Gastroesophageal sphincter (tissue), 3 donors: ENCODE results near the gene PEX1.
"Not testable (repeated sequence)": the region's sequence is repeated elsewhere in the genome, so short reads cannot be mapped to it uniquely, and the experiment has no call there.

Experiments
- POLR2A ChIP-seq, 2 donors: fragments of 450-650 bp; IDR thresholded peaks; one replicate each; pipeline ENCODE4 v1.6.1; 2017; ENCODE audit warnings: antibody characterized with exemption in 2 of 2, mild to moderate bottlenecking in 2 of 2, moderate library complexity in 1 of 2
- TF ChIP-seq, protein P1 (sequence below), 4 experiments: fragments of 200-600 bp in 2 of 4; fragments of 450-650 bp in 2 of 4; sonication (generic) in 1 of 4; IDR thresholded peaks; one replicate each; pipeline ENCODE4 v1.5.1; 2017 to 2019; ENCODE audit warnings: antibody characterized with exemption in 4 of 4, mild to moderate bottlenecking in 2 of 4, moderate library complexity in 2 of 4

DNA sequence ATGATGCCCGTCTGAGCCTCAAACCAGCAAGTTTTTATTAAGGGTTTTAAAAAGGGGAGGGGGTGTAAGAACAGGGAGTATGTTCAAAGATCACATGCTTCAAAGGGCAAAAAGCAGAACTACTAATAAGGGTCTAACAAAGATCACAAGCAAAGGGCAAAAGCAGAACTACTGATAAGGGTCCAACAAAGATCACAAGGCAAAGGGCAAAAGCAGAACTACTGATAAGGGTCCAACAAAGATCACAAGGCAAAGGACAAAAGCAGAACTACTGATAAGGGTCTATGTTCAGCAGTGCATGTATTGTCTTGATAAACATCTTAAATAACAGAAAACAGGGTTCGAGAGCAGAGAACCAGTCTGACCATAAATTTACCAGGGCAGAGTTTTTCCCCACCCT is 85.6 kb downstream of the PEX1 start:
- TF ChIP-seq, protein P1, sequence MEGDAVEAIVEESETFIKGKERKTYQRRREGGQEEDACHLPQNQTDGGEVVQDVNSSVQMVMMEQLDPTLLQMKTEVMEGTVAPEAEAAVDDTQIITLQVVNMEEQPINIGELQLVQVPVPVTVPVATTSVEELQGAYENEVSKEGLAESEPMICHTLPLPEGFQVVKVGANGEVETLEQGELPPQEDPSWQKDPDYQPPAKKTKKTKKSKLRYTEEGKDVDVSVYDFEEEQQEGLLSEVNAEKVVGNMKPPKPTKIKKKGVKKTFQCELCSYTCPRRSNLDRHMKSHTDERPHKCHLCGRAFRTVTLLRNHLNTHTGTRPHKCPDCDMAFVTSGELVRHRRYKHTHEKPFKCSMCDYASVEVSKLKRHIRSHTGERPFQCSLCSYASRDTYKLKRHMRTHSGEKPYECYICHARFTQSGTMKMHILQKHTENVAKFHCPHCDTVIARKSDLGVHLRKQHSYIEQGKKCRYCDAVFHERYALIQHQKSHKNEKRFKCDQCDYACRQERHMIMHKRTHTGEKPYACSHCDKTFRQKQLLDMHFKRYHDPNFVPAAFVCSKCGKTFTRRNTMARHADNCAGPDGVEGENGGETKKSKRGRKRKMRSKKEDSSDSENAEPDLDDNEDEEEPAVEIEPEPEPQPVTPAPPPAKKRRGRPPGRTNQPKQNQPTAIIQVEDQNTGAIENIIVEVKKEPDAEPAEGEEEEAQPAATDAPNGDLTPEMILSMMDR (IDR thresholded peaks at IDR 0.05), result not testable (repeated sequence)
- not testable (repeated sequence) for TF ChIP-seq POLR2A (IDR thresholded peaks at IDR 0.05)
